ENCODE data around the gene CCDC112. TPM values are rescaled to one million over a fixed set of nuclear protein-coding genes. Genes with fewer than 3 reads are reported as not detected.
A peak's percentile ranks its signal among the peaks of the same experiment; 100 is the strongest.

CCDC112 gene
- total RNA-seq, 1 donor from 2014 or later, result 7.8 TPM

- Mint-ChIP-seq H3K27ac (ENCODE audit: unreplicated experiment) (peak overlapping the region; percentile 2), H3K36me3 (ENCODE audit: unreplicated experiment) (peaks cover 35% of the 10 kb centered on the region), H3K9me3 (ENCODE audit: unreplicated experiment) (no peaks in the 10 kb centered on the region), H3K27me3 (ENCODE audit: unreplicated experiment) (no peaks in the 10 kb centered on the region), H3K4me3 (ENCODE audit: unreplicated experiment) (no peak overlapping the region), H3K4me1 (ENCODE audit: unreplicated experiment) (no peaks in the 10 kb centered on the region)
- DNase-seq (ENCODE audit: extremely low spot score, unreplicated experiment), result no peak
- TF ChIP-seq, protein P1, sequence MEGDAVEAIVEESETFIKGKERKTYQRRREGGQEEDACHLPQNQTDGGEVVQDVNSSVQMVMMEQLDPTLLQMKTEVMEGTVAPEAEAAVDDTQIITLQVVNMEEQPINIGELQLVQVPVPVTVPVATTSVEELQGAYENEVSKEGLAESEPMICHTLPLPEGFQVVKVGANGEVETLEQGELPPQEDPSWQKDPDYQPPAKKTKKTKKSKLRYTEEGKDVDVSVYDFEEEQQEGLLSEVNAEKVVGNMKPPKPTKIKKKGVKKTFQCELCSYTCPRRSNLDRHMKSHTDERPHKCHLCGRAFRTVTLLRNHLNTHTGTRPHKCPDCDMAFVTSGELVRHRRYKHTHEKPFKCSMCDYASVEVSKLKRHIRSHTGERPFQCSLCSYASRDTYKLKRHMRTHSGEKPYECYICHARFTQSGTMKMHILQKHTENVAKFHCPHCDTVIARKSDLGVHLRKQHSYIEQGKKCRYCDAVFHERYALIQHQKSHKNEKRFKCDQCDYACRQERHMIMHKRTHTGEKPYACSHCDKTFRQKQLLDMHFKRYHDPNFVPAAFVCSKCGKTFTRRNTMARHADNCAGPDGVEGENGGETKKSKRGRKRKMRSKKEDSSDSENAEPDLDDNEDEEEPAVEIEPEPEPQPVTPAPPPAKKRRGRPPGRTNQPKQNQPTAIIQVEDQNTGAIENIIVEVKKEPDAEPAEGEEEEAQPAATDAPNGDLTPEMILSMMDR (IDR thresholded peaks at IDR 0.05), result no peak
Observed at GRCh38 chr5:115227281-115227680, 69.2 kb downstream of the CCDC112 start.

Other genes starting within 250 kb of the CCDC112 start
- 11.1 and 13.3 TPM in 2 replicates for gene TRIM36, start 126.7 kb downstream of the CCDC112 start, total RNA-seq
- gene PGGT1B, start 33.8 kb downstream of the CCDC112 start, total RNA-seq, result 38.1 and 42.6 TPM in 2 replicates
- 12.4 and 12.8 TPM in 2 replicates for gene FEM1C, start 248.1 kb upstream of the CCDC112 start, total RNA-seq

Measured in osteocyte (in vitro differentiated cells).